HG03159 (cell line): Measurements from ENCODE around the gene HMGN3.

Experiments used
- ATAC-seq: cut with Tn5 transposase; IDR thresholded peaks from one replicate; pipeline ENCODE4 v1.9.1; 2021; ENCODE audit warnings: mild to moderate bottlenecking, moderate library complexity; ENCODE audit not compliant: unreplicated experiment

The HMGN3 gene

GRCh38 chr6:79233611-79234149 lies 802 bp downstream of the HMGN3 start:
- ATAC-seq = peak; percentile 75

DNA sequence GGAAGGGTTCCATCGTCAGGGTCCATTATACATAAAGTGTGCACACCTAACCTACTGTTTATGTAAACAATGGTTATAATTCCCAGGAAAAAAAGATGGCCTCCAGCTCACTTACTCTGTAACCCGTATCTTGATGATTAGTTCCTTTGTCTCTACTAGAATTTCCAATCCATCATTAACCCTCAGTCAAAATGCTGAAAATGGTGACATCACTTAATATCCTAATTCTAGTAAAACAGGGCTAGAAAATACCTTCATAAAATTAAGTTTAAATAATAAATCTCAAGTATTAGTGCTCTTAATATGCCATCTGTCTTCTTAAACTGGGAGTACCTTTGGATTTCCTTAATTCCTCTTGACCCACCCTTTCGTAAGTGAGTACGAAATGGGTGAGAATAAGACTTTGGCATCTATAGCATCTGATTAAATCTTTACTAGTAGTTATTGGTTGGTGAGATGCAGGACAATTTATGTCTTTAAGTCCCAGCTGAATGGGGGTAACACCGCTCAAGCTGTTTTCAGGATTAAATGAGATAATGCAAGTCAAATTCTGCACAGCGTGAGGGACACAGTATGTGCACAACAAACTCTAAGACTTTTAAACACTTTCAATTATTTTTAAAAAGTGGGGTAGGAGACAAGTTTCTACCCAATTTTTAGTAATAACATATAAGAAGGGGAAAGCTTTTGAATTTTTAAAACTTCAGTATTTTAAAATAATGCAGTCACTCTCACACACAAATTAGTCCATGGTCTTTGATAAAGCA lies 1.6 kb downstream of the HMGN3 start:
- ATAC-seq = no peak

DNA sequence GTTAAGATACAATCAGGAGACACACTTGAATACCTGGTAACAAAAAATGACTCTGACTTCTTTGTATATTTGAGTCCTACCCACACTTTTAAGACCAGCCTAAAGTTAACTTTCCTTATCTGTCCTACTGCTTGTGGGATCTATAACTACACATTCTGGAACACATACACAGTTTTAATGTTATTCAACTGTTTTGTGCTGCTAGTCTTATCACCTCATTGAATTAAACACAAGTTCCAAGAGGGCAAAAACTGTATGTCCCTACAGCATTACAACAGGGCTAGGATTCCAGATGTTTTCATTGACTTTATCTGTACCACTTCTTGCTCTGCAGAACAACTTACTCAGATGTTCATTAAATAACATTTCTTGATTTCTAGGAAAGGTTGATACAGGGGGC lies 2.8 kb downstream of the HMGN3 start:
- ATAC-seq = no peak

DNA sequence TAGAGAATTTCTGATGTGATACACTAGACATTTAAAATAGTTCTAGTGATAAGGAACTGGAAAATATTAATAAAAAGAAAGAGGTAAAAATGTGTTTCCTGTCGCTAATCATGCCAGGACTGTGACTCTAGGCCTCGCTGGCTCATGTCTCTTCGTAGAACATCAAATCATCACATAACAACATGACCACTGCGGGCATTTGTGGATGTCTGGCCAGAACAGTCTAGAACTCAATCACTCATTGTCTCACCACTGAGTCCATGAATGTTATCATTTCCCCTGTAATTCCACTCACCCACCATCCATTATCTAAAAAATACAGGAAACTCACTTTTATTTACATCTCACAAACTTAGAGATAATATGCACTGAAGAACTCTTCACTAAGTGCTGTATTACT lies 3.4 kb downstream of the HMGN3 start:
- no peak for ATAC-seq

DNA sequence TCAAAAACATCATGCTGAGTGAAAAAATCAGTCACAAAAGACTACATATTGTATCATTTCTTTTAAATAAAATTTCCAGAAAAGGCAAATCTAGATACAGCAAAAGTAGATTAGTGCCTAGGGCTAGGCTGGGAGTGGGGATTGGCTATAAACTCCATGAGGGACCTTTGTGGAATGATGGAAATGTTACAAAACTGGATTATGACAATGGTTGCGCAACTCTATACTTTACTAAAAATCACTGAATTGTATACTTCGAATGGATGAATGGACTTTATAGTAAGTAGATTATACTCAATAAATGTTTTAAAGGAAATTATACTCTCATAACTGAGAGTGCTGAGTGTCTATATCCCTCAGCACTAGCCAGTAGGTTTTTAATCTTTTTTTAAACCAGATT lies 4.3 kb downstream of the HMGN3 start:
- ATAC-seq = no peak

DNA sequence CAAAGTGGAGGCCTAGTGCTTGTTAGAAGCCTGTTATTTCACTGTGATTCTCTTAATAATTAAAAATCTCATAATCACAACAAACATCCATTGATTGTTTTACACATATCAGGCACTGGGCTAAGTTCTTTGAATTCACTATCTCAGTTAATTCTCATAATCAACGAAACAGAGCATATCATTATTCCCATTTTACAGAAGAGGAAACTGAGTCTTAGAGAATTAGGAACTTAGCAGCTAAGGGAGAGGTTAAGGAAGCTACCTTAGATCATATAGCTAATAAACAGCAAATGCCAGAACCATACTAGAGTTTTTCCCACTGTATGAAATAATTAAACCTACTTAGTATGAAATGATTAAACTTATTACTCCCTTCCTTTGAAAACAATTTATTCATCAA lies 7.0 kb downstream of the HMGN3 start:
- ATAC-seq = no peak

DNA sequence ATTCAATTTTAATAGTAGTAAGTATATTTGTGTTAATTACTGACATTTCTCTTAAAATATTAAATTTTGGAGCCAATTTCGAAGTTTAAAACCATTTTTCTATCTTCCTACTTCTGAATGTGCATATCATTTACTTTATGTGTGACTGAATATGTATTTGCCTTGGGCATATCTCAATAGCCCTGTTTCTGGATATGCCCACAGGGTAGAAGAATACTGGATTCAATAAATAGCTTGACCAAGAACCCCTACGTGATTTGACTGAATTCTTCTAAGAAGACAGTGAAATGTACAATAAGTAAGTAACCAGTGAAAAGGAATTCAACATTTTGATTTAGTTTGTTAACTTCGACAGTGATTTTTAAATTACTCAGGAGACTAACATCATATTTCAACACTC lies 7.8 kb downstream of the HMGN3 start:
- no peak for ATAC-seq

DNA sequence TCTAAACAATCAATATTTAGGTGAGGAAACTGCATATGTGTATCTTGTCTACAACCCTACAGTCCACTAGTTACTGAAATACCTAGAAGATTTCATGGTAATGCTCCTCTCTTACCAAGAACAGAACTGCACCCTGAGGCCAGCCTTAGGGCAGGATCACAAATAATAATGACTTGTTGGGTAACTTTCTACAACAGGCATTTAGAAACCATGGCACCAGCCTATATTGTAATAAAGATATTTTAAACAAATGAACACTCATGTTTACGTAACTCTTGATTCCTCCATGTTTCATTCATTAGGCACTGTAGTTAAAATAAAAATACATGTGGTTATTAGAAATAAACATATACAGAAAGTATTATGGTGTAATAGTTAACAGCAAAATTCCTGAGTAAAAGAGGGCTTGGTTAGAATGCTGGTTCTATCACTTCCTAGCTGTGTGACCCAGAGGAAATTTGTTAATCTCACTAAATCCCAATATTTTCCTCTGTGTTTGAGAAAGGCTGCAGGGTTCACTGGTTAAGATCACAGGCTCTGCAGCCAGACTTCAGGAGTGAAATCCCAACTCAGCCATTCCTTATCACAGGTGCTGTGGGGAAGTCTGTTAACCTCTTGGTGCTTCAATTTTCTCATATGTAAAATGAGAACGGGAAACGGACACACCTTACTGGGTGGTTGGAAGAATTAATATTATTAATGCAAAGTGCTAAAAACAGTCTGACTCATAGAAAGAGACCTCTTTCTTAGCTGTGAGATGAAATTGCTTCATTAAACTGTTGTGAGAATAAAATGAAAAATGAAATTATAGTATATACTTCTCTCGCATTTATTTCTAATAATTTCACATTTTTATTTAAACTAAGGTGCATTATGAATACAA lies 8.5 kb downstream of the HMGN3 start:
- ATAC-seq = no peak

GRCh38 chr6:79223611-79224404 lies 10.7 kb downstream of the HMGN3 start:
- ATAC-seq = no peak

DNA sequence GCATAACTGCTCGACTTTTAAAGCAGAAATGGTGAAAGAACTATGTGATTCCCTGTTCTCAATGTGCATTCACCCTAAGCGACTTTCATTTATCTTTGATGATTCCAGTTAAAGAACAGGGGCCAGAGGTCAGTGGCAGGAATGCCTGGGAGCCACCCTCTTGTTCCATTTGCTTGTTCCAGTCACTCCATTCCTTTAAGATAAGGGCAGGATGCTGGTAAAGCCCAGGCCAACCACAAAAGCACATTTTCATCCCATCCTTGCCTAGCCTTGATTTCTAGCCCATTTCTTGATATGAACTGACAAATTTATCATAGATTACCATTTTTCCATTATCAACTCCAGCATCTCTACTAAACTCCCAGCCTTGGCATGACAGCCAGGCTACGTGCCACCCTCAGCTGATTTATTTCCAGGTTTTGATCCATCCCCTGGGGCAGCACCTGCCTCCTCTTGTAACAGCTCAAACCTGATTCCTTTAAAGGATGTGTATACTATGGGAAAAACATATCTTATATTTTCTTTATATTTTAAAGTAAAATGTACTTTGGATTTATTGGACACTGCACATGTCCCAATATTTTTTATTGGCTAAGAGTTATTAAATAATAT lies 19.2 kb downstream of the HMGN3 start:
- no peak for ATAC-seq

GRCh38 chr6:79212859-79213258 lies 21.6 kb downstream of the HMGN3 start:
- ATAC-seq = no peak

DNA sequence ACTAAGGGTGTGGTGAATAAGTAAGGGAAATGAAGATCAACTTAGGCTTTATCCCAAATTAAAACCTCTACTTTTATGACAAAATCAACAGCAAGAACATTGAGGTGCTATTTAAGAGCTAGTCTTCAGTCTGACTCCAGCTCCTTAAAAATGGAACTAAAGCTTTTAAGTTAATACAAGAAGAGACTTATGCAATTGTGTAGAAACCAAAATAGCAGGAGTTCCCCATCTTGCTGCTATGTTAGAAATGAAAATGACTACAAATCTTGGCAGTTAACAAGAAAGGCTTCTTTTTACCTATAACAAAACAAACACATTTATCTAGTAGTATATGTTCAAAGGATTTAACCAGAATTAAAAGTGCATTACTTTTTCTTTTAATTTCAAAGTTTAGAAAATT lies 25.7 kb downstream of the HMGN3 start:
- no peak for ATAC-seq

DNA sequence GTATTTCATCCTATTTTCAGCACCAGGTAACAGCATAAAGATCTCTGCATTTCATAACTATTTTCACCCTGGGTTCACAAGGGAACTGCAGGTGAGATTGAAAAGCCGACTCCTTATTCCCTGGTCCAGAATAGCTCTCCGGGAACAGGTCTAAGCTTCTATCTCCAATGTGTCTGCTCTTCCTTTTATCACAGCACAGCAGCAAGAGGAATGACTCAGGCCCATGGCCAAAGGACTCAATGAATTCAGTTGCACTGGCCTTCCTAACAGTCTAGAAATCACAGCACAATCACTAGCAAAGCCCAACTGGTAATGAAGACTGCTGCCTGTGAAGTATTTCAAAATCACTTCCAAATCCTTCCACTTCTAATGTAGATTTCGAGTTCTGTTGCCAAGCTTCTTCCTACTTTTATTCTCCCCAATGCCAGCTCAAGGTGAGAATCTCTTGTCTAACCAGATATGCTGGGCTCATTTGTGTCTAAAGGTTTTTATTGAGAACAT lies 30.7 kb downstream of the HMGN3 start:
- no peak for ATAC-seq

GRCh38 chr6:79202556-79202955 lies 31.9 kb downstream of the HMGN3 start:
- no peak for ATAC-seq

DNA sequence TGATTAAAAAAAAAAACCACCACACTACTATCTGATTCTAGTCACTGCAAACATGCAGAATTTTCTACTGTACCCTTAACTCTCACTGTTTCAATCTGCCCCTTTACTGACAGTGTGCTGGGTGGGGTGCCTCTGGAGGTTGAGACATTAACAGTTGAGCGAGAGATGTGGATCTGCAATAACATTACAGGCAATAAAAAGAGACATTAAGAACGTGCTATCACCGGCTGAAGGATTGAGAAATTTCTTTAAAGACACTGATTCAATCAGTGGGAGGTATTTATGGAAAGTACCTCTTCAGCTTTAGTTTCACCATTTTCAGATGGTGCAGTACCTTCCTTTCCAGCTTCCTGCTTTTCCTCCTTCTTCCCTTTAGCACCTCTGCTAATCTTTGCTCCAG lies 32.5 kb downstream of the HMGN3 start:
- no peak for ATAC-seq

DNA sequence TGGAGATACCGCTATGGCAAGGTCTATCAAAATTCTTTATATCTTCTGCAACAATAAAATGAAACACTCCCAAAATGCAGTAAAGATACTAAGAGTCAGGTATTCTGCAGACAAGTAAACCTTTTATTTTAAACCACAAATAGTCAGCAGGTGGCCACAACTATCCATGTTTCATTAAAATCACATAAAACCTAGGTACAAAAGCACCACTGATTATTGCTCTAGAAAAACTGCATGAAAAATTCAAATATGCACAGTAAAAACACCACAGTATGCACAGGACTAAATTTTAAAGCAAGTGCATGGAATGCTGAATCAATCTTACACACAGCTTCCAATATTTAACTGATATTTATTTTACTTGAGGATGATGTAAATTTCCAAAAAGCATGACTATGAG lies 33.3 kb downstream of the HMGN3 start:
- no peak for ATAC-seq

- no peak for ATAC-seq
Measured at GRCh38 chr6:79196912-79197311, 37.6 kb downstream of the HMGN3 start.

DNA sequence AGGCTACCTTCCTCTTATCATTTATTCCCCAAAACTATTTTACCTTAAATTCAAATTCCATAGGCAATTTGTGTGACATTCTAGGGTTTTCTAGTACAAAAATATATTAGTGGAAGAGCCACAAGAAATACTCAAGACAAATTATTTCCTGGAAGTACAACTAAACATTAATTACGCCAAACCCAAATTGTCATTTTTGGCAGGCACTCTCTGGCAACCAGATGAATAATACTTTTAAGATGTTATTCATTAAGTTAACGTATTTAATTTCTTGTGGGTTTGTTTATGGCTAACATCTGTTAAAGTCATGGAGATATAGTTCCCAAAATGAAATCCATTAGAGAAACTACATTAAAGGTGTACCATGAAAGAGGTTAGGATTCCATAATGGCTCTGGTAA lies 40.5 kb downstream of the HMGN3 start:
- ATAC-seq = no peak

DNA sequence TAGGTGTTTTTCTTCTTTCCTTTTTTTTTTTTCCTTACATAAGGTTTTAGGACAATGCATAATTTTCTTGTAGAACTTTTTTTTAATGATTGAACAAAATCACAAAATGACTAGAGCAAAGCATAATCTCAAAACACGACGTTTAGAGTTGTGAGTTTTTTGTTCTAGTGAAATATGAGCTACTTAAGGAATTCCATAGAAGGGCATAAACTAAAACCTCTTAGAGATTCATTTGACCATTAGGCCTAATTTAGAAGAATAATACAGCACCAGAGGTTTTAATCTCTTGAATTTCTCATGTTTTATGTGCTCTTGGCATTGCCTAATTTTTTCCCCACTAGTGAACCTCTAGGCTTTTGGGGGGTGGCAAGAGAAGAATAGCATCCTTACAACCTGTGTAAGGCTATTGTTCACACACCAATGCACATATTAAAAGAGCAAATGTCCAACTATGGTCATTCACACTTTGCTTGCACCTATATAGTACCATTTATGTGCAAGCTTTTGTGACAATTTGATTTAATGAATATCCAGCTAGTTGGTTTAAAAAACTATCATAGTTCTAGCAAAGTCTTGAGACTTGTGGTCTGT lies 44.6 kb downstream of the HMGN3 start:
- no peak for ATAC-seq

DNA sequence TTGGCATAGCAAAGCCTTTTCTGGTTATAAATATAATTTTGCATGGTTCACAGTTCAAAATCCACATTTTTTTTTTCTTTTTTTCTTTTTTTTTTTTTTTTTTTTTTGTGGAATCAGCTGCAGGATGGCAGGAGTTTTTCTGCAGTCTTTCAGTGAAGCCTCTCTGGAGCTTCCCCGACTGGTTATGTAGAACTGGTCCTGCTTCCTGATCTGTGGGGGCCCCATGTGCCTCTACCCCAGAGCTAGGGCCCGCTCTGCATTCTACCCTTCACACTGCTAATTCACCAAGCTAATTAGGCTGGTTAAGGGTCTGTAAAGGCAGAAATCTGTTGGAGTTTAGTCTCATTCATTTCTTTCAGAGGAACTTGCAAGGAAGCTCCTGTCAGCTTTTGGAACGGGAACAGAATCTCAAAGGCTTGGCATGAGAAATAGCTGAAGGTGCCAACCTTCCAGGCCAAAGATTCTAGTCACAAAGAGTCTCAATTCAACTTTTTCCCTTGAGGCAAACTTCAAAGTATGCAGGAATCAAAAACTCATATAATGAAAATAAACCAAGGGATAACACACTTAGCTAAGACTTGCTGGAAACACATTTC lies 45.5 kb downstream of the HMGN3 start:
- ATAC-seq = no peak
